ENCODE measurements around the gene PRDM16.

DNA sequence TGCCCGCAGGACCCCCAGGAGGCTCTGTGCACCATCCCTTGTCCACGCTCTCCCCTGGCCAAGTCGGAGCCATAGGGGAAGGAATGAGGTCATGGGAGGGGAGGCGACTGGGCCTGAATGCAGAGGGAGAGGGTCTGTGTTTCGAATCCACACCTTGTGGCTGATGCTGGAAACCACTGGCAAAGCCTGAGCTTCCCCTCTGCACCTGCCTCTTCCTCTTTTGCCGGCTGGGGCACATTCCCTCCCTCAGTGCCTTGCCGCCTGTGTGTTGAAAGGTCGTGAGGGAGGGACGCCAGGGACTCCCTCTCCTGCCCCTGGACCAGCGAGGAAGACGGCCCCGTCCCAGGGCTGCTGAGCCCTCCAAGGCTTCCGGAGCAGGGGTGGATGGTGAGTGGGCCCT, 27.3 kb downstream of the PRDM16 start:
- TF ChIP-seq, protein P1, sequence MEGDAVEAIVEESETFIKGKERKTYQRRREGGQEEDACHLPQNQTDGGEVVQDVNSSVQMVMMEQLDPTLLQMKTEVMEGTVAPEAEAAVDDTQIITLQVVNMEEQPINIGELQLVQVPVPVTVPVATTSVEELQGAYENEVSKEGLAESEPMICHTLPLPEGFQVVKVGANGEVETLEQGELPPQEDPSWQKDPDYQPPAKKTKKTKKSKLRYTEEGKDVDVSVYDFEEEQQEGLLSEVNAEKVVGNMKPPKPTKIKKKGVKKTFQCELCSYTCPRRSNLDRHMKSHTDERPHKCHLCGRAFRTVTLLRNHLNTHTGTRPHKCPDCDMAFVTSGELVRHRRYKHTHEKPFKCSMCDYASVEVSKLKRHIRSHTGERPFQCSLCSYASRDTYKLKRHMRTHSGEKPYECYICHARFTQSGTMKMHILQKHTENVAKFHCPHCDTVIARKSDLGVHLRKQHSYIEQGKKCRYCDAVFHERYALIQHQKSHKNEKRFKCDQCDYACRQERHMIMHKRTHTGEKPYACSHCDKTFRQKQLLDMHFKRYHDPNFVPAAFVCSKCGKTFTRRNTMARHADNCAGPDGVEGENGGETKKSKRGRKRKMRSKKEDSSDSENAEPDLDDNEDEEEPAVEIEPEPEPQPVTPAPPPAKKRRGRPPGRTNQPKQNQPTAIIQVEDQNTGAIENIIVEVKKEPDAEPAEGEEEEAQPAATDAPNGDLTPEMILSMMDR (IDR thresholded peaks at IDR 0.05): no peak
- no peak for TF ChIP-seq POLR2A (IDR thresholded peaks at IDR 0.05)

All from thyroid gland (tissue), 4 donors.